Right lobe of liver (tissue), 4 donors: Measurements from ENCODE around the gene SLC30A2.

Source experiments
- POLR2A ChIP-seq: fragments of 450-650 bp; IDR thresholded peaks from one replicate; pipeline ENCODE4 v1.6.1; 2017; ENCODE audit warnings: antibody characterized with exemption, mild to moderate bottlenecking
- TF ChIP-seq, protein P1 (sequence below), 4 donors: fragments of 200-600 bp in 3 of 4; fragments of 450-650 bp in 1 of 4; IDR thresholded peaks; one replicate each; pipeline versions ENCODE4 v1.5.1 to v1.8.0; 2016 to 2022; ENCODE audit warnings: antibody characterized with exemption in 4 of 4, mild to moderate bottlenecking in 2 of 4
- donor health status: DM: no; HTN: no; CAD: no.
- donor health status: DM: no; HTN: no; CAD: no.
- donor health status: DM: no; HTN: yes; CAD: no.

DNA sequence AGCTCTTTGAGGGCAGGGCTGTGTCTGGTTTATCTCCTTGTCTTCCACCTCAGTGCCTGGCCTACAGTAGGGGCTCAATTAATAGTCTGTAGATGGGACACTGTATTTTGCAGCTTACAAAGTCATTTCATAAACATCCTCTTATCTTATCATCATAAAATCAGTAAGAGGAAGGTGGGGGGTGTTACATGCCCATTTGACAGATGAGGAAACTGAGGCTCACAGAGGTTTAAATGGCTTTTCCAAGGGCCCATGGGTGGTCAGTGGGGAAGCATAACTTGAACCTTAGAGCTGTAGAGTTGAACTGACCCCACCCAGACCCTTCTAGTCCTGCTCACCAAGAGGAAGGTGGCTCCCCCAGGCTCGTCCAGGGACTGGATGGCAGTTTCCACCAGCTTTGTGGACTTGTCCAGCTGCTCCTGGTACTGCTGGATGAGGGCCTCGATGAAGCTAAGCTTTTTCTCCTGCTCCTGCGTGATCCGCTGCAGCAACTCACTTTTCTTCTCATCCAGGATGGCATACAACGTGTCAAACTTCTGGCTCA, 12.2 kb upstream of the SLC30A2 start:
- no peak for TF ChIP-seq POLR2A
- TF ChIP-seq, protein P1, sequence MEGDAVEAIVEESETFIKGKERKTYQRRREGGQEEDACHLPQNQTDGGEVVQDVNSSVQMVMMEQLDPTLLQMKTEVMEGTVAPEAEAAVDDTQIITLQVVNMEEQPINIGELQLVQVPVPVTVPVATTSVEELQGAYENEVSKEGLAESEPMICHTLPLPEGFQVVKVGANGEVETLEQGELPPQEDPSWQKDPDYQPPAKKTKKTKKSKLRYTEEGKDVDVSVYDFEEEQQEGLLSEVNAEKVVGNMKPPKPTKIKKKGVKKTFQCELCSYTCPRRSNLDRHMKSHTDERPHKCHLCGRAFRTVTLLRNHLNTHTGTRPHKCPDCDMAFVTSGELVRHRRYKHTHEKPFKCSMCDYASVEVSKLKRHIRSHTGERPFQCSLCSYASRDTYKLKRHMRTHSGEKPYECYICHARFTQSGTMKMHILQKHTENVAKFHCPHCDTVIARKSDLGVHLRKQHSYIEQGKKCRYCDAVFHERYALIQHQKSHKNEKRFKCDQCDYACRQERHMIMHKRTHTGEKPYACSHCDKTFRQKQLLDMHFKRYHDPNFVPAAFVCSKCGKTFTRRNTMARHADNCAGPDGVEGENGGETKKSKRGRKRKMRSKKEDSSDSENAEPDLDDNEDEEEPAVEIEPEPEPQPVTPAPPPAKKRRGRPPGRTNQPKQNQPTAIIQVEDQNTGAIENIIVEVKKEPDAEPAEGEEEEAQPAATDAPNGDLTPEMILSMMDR (IDR thresholded peaks at IDR 0.05), result no peak
